NCI-H2171 treated with DMSO at 0.1 percent for 48 hours (cell line): ENCODE measurements around the gene DPH1.

ENCODE experiments used
- DNase-seq: peaks from one replicate; lab custom pipeline; 2025; lab: John Stamatoyannopoulos, UW

DPH1 gene

GRCh38 chr17:2062571-2063183, 32.7 kb downstream of the DPH1 start:
- DNase-seq = no peak

GRCh38 chr17:2063261-2064146, 33.6 kb downstream of the DPH1 start:
- no peak for DNase-seq

GRCh38 chr17:2064147-2064489, 34.2 kb downstream of the DPH1 start:
- no peak for DNase-seq

GRCh38 chr17:2064520-2064971, 34.6 kb downstream of the DPH1 start:
- DNase-seq = no peak

- DNase-seq = no peak
These were observed 35.2 kb downstream of the DPH1 start for GRCh38 chr17:2064980-2065785.

- DNase-seq = no peak
These were observed 36.0 kb downstream of the DPH1 start for GRCh38 chr17:2065949-2066400.

- no peak for DNase-seq
These were observed 37.2 kb downstream of the DPH1 start for GRCh38 chr17:2067048-2067561.

- peak; percentile 24 for DNase-seq
These were observed 37.7 kb downstream of the DPH1 start for GRCh38 chr17:2067608-2068024.

- no peak for DNase-seq
These were observed 38.1 kb downstream of the DPH1 start for GRCh38 chr17:2068031-2068518.

GRCh38 chr17:2068519-2069051, 38.6 kb downstream of the DPH1 start:
- peak; percentile 21 for DNase-seq

- no peak for DNase-seq
These were observed 40.5 kb downstream of the DPH1 start for GRCh38 chr17:2070241-2071023.

GRCh38 chr17:2071024-2071385, 41.1 kb downstream of the DPH1 start:
- no peak for DNase-seq

- no peak for DNase-seq
These were observed 41.7 kb downstream of the DPH1 start for GRCh38 chr17:2071455-2072281.

GRCh38 chr17:2074919-2075318, 45.0 kb downstream of the DPH1 start:
- no peak for DNase-seq

- DNase-seq = no peak
These were observed 45.6 kb downstream of the DPH1 start for GRCh38 chr17:2075336-2076086.

- peak; percentile 16 for DNase-seq
These were observed 46.4 kb downstream of the DPH1 start for GRCh38 chr17:2076087-2076984.

- DNase-seq = no peak
These were observed 47.1 kb downstream of the DPH1 start for GRCh38 chr17:2077040-2077439.

GRCh38 chr17:2081564-2081963, 51.6 kb downstream of the DPH1 start:
- no peak for DNase-seq
